RWPE2 (cell line): ENCODE data around the gene CTSH.
A peak's percentile ranks its signal among the peaks of the same experiment; 100 is the strongest.

ENCODE experiments used
- ATAC-seq: fragments of 200-7000 bp; cut with Tn5 transposase; 3 replicates; pipeline ENCODE4 v1.9.1; 2021; ENCODE audit warnings: low read depth
- DNase-seq: peaks from one replicate; pipeline ENCODE4 v3.0.0-alpha.2; 2020; ENCODE audit warnings: low spot score
- H3K27ac ChIP-seq: fragments of 450-650 bp; 2 replicates; pipeline ENCODE4 v1.5.1; 2017; ENCODE audit warnings: mild to moderate bottlenecking; ENCODE audit not compliant: poor library complexity, severe bottlenecking
- H3K27me3 ChIP-seq: fragments of 250-450 bp; sonication (Bioruptor Pico); 2 replicates; pipeline ENCODE4 v1.5.1; 2021; ENCODE audit warnings: mild to moderate bottlenecking, moderate library complexity; ENCODE audit not compliant: insufficient read depth, poor library complexity, severe bottlenecking
- H3K36me3 ChIP-seq: fragments of 250-450 bp; sonication (Bioruptor Pico); 2 replicates; pipeline ENCODE4 v1.5.1; 2020; ENCODE audit warnings: low read depth, mild to moderate bottlenecking, moderate library complexity
- H3K4me1 ChIP-seq: fragments of 250-450 bp; sonication (Bioruptor Pico); 2 replicates; pipeline ENCODE4 v1.5.1; 2021; ENCODE audit warnings: mild to moderate bottlenecking, moderate library complexity; ENCODE audit not compliant: insufficient read depth, poor library complexity, severe bottlenecking
- H3K4me3 ChIP-seq: fragments of 250-450 bp; sonication (Bioruptor Pico); 2 replicates; pipeline ENCODE4 v1.5.1; 2021; ENCODE audit warnings: mild to moderate bottlenecking, moderate library complexity; ENCODE audit not compliant: severe bottlenecking
- H3K9me3 ChIP-seq: fragments of 250-450 bp; sonication (Bioruptor Pico); 2 replicates; pipeline ENCODE4 v1.5.1; 2021; ENCODE audit warnings: mild to moderate bottlenecking, moderate library complexity; ENCODE audit not compliant: severe bottlenecking
- TF ChIP-seq, protein P1 (sequence below): fragments of 450-650 bp; IDR thresholded peaks from one replicate; pipeline ENCODE4 v1.5.1; 2017; ENCODE audit warnings: mild to moderate bottlenecking, moderate library complexity; ENCODE audit not compliant: poor library complexity, severe bottlenecking

Gene CTSH

DNA sequence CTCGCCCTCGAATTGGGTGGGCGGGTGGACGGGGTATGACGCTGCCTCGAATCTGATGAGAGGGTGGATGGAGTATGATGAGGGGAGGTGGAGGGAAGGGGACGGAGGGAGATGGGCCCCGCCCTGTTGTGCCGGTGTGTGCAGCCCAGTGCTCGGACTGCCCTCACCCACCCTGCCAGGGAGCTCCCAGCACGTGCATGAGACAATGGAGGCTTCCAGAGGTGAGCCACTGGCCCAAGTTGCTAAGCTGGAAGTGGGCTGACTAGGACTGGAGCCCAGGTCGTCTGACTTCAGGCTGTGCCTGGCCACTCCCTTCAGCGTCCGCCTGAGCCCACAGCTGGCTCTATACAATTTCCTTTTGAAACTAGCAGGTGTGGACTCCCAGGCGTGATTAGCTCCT lies 47.0 kb upstream of the CTSH start:
- no peaks in the 10 kb centered on the region for H3K27me3 ChIP-seq
- no peaks in the 10 kb centered on the region for H3K36me3 ChIP-seq
- TF ChIP-seq, protein P1, sequence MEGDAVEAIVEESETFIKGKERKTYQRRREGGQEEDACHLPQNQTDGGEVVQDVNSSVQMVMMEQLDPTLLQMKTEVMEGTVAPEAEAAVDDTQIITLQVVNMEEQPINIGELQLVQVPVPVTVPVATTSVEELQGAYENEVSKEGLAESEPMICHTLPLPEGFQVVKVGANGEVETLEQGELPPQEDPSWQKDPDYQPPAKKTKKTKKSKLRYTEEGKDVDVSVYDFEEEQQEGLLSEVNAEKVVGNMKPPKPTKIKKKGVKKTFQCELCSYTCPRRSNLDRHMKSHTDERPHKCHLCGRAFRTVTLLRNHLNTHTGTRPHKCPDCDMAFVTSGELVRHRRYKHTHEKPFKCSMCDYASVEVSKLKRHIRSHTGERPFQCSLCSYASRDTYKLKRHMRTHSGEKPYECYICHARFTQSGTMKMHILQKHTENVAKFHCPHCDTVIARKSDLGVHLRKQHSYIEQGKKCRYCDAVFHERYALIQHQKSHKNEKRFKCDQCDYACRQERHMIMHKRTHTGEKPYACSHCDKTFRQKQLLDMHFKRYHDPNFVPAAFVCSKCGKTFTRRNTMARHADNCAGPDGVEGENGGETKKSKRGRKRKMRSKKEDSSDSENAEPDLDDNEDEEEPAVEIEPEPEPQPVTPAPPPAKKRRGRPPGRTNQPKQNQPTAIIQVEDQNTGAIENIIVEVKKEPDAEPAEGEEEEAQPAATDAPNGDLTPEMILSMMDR: no peak
- no peak for ATAC-seq
- H3K4me1 ChIP-seq: peaks cover 19% of the 10 kb centered on the region
- DNase-seq: peak; percentile 71
- no peak overlapping the region for H3K27ac ChIP-seq
- no peak overlapping the region for H3K4me3 ChIP-seq
- no peaks in the 10 kb centered on the region for H3K9me3 ChIP-seq

DNA sequence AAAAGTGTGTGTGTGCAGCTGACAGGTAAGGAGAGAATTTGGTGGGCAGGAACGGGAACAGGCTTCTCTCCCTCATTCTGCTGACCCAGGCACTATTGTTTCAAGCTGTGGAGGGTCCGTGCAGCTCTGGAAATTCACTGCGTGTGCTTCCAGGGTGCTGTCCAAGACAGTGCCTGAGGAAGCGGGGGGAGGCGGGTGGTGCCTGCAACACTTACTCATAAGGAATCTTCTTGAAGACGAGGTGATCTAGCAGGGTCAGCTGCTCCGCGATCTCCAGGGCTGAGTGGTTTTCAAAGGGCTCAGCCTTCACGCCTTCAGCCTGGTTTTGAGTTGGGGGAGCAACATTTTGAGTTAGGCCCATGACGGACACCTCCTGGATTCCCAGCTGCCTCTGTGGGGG lies 46.6 kb upstream of the CTSH start:
- ATAC-seq: no peak
- Histone ChIP-seq H3K27ac (no peak overlapping the region), H3K4me1 (peaks cover 15% of the 10 kb centered on the region)

DNA sequence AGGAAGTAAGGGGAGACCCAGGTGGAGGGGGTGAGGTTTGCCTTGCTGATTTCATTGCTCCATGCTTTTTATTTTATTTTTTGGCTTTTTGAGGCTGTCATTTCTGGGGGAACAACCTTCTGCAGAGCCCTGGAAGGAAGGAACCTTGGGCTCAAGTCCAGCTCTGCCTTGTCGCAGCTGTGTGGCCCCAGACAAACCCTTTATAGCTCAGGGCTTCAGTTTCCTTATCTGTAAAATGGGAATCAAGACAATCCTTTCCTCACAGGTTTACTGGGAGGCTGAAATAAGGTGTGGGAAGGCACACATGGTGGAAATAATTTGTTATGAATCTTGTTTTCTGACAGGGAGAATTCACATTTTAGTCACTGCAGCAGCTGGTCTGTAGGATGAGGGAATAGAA lies 45.4 kb upstream of the CTSH start:
- Histone ChIP-seq H3K36me3 (no peaks in the 10 kb centered on the region), H3K4me1 (peaks cover 15% of the 10 kb centered on the region), H3K27me3 (no peaks in the 10 kb centered on the region), H3K27ac (no peak overlapping the region), H3K9me3 (no peaks in the 10 kb centered on the region), H3K4me3 (no peak overlapping the region)
- ATAC-seq: no peak
- TF ChIP-seq, protein P1: no peak
- no peak for DNase-seq

More for the DNA sequence above, 46.6 kb upstream of the CTSH start:
- Histone ChIP-seq H3K9me3 (no peaks in the 10 kb centered on the region), H3K36me3 (no peaks in the 10 kb centered on the region), H3K27me3 (no peaks in the 10 kb centered on the region), H3K4me3 (no peak overlapping the region)
- TF ChIP-seq, protein P1: no peak
- DNase-seq: no peak

DNA sequence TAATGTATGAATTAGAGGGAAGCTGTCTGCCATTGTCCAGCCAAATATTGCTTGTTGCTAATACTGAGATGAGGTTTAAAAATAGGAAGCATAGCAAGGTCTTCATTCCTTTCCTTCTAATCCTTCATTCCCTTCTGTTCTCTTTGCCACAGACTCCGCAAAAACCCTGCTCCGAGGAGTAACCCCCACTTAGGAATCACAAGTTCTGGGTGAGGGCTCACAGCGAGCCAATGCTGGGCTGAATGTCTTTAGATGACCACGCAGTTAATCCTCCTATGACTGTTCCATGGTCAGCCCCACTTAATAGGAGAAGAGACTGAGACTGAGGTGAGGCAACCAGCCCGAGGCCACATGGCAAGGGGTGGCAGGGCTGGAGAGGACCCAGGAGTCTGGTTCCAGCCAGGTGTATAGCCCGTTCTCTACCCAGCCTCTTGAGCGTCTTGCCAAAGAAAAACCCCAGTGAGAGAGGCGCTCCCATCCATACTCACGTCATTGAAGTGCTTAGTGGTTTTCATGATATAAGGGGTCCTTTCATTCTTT lies 44.9 kb upstream of the CTSH start:
- ATAC-seq: no peak
- TF ChIP-seq, protein P1: no peak
- no peaks in the 10 kb centered on the region for H3K9me3 ChIP-seq
- H3K27me3 ChIP-seq: no peaks in the 10 kb centered on the region
- DNase-seq: peak; percentile 43
- no peak overlapping the region for H3K4me3 ChIP-seq
- H3K4me1 ChIP-seq: peaks cover 15% of the 10 kb centered on the region
- H3K36me3 ChIP-seq: no peaks in the 10 kb centered on the region
- peak overlapping the region; percentile 88 for H3K27ac ChIP-seq

DNA sequence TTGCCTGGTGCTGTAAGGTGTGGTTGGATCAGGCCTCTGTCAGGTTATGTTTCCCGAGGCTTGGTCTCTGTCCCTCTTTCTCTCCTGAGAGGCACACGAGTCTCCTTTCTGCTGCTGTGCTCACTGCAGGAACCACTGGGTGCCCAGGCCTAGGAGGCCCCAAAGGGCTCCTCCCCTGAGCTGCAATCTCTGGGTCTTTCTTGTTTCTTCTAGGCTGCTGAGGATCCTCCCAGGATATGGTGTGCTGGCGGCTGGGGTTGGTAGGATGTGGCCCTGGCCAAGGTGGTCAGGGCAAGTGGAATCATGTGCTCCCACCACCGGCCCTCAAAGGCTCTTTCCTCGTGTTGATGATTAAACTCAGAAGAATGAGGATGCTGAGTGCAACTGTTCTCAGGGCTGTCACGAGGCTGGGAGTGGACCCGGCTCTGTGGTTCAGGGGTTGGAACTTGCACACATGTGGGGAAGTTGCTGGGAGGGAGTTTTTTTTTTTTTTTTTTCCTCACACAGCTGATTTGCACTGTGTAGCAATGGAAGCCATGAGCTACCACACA lies 43.6 kb upstream of the CTSH start:
- peaks cover 15% of the 10 kb centered on the region for H3K4me1 ChIP-seq
- no peaks in the 10 kb centered on the region for H3K36me3 ChIP-seq
- DNase-seq (peak; percentile 99), ATAC-seq (peak; percentile 98)
- no peak overlapping the region for H3K4me3 ChIP-seq
- no peaks in the 10 kb centered on the region for H3K27me3 ChIP-seq
- H3K9me3 ChIP-seq: no peaks in the 10 kb centered on the region
- peak overlapping the region; percentile 88 for H3K27ac ChIP-seq
- TF ChIP-seq, protein P1: no peak
